ENCODE results near the gene ARSB. TPM values are rescaled to one million over a fixed set of nuclear protein-coding genes. Genes with fewer than 3 reads are reported as not detected.

Gene ARSB
- total RNA-seq, 1 donor from 2014 or later, result 11.6 TPM

GRCh38 chr5:78731884-78732283 is 253.2 kb downstream of the ARSB start:
- intact Hi-C loops (cut with micrococcal nuclease), result no loop called here

GRCh38 chr5:78730300-78731094 is 254.6 kb downstream of the ARSB start:
- intact Hi-C loops (cut with micrococcal nuclease), result no loop called here

- intact Hi-C loops (cut with micrococcal nuclease), result no loop called here
Observed at GRCh38 chr5:78727786-78728761, 257.0 kb downstream of the ARSB start.

Other genes with a start within 250 kb of the ARSB start
- gene DMGDH, start 84.4 kb upstream of the ARSB start, total RNA-seq, result 1.0 TPM in 1 of 2 replicates, not detected in the other
- not detected in 2 replicates for gene BHMT2, start 84.5 kb upstream of the ARSB start, total RNA-seq
- gene BHMT, start 126.5 kb upstream of the ARSB start, total RNA-seq, result not detected in 2 replicates

Data from T-helper 2 cell treated with Interferon-gamma antibody and Interleukin-4, amounts not matched to agents 100 ng/mL and 5 ng/mL, for 36 hours (primary cell).